ENCODE measurements around the gene GNE. TPM values are rescaled to one million over a fixed set of nuclear protein-coding genes. Genes with fewer than 3 reads are reported as not detected.
"Not testable (repeated sequence)": the region's sequence is repeated elsewhere in the genome, so short reads cannot be mapped to it uniquely, and the experiment has no call there.

The GNE gene
- 10 to 100 TPM; 28.5 to 42.1 (median 35.4) TPM for total RNA-seq

GRCh38 chr9:36258208-36258995, at the start of gene GNE:
Gene GNE, minus strand, starts transcription at chr9:36258448. Its CDS starts 9,093 bp downstream, at chr9:36249355.
- TF ChIP-seq, protein P1, sequence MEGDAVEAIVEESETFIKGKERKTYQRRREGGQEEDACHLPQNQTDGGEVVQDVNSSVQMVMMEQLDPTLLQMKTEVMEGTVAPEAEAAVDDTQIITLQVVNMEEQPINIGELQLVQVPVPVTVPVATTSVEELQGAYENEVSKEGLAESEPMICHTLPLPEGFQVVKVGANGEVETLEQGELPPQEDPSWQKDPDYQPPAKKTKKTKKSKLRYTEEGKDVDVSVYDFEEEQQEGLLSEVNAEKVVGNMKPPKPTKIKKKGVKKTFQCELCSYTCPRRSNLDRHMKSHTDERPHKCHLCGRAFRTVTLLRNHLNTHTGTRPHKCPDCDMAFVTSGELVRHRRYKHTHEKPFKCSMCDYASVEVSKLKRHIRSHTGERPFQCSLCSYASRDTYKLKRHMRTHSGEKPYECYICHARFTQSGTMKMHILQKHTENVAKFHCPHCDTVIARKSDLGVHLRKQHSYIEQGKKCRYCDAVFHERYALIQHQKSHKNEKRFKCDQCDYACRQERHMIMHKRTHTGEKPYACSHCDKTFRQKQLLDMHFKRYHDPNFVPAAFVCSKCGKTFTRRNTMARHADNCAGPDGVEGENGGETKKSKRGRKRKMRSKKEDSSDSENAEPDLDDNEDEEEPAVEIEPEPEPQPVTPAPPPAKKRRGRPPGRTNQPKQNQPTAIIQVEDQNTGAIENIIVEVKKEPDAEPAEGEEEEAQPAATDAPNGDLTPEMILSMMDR (IDR thresholded peaks at IDR 0.05): no peak
- ATAC-seq (ENCODE audit: low FRiP score): peak; percentile 98
- DNase-seq (ENCODE audit: low spot score): peak; percentile 89

- DNase-seq (ENCODE audit: low spot score) (no peak), ATAC-seq (ENCODE audit: low FRiP score) (no peak)
- TF ChIP-seq, protein P1 (IDR thresholded peaks at IDR 0.05): no peak
These were observed 48.4 kb upstream of the GNE start for GRCh38 chr9:36306471-36307306.

GRCh38 chr9:36304366-36304765, 46.1 kb upstream of the GNE start:
- not testable (repeated sequence) for DNase-seq (ENCODE audit: low spot score); ATAC-seq (ENCODE audit: low FRiP score)

DNA sequence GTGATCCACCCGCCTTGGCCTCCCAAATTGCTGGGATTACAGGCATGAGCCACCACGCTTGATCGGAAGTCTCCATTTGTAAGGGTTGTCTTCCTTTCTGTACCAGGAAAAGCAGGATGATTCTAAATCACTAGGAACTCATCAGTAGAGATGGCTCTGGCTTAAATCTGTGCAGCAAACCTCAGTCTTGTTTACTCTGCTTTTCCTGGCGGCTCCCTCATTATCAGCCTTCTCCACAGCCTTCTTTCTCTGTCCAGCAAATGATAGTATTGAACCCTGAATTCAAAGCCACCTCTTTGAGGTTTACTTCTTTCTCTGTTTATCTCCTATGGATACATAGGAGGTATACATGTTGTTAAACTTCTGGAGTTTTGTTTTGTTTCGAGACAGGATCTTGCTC, 43.0 kb upstream of the GNE start:
- TF ChIP-seq, protein P1 (IDR thresholded peaks at IDR 0.05): no peak
- no peak for DNase-seq (ENCODE audit: low spot score)
- no peak for ATAC-seq (ENCODE audit: low FRiP score)

GRCh38 chr9:36298566-36298965, 40.3 kb upstream of the GNE start:
- ATAC-seq (ENCODE audit: low FRiP score) (no peak), DNase-seq (ENCODE audit: low spot score) (no peak)
- TF ChIP-seq, protein P1 (IDR thresholded peaks at IDR 0.05): no peak

DNA sequence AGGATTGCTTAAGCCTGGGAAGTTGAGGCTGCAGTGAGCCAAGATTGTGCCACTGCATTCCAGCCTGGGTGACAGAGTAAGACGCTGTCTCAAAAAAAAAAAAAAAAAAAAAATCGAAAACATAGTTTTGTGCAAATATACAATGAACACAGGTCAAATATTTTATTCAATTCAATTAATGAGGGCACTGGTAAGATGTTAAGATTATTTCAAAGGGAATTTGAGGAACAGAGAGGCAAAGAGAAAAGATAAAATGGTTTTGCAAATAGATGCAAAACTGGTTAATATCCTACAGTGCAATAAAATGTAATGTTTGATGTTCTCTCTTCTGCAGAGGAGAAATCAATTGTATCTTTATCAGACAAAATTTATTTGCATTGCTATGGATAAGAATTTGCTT, 39.5 kb upstream of the GNE start:
- TF ChIP-seq, protein P1 (IDR thresholded peaks at IDR 0.05): no peak
- ATAC-seq (ENCODE audit: low FRiP score) (no peak), DNase-seq (ENCODE audit: low spot score) (no peak)

GRCh38 chr9:36294996-36295395, 36.7 kb upstream of the GNE start:
- DNase-seq (ENCODE audit: low spot score); ATAC-seq (ENCODE audit: low FRiP score): not testable (repeated sequence)

GRCh38 chr9:36293918-36294317, 35.7 kb upstream of the GNE start:
- TF ChIP-seq, protein P1 (IDR thresholded peaks at IDR 0.05): no peak
- no peak for ATAC-seq (ENCODE audit: low FRiP score)
- no peak for DNase-seq (ENCODE audit: low spot score)
